Large intestine (tissue), 3 donors: ENCODE results near the gene METTL8. TPM values are rescaled to one million over a fixed set of nuclear protein-coding genes. Genes with fewer than 3 reads are reported as not detected.

Experiments used
- DNase-seq, 2 donors: peaks; one replicate each; pipeline versions ENCODE4 v3.0.0 to v3.0.0-alpha.2; 2013
- H3K27ac ChIP-seq: one replicate; pipeline ENCODE4 v1.5.1; 2013; ENCODE audit warnings: low read length
- H3K27me3 ChIP-seq: 2 replicates; pipeline ENCODE4 v1.6.1; 2013; ENCODE audit warnings: low read length; ENCODE audit not compliant: control insufficient read depth, insufficient read depth
- H3K36me3 ChIP-seq: 2 replicates; pipeline ENCODE4 v1.6.1; 2013; ENCODE audit warnings: low read length; ENCODE audit not compliant: control insufficient read depth, insufficient read depth
- H3K4me1 ChIP-seq: one replicate; pipeline ENCODE4 v1.6.1; 2013; ENCODE audit warnings: low read length; ENCODE audit not compliant: control insufficient read depth, insufficient read depth
- H3K4me3 ChIP-seq: one replicate; pipeline ENCODE4 v1.5.1; 2013; ENCODE audit warnings: low read length
- H3K9me3 ChIP-seq: one replicate; pipeline ENCODE4 v1.6.1; 2013; ENCODE audit warnings: mild to moderate bottlenecking, low read depth, low read length, moderate library complexity; ENCODE audit not compliant: control insufficient read depth
- WGBS: methylation state at CpG from one replicate; pipeline ENCODE4 v1.1.5; 2013; ENCODE audit warnings: low lambda C conversion rate; ENCODE audit not compliant: insufficient coverage; 5-methylcytosine and 5-hydroxymethylcytosine counted together
- polyA plus RNA-seq: library from polyadenylated mRNA; unstranded; fragments of 120-200 nt; gene quantifications from one replicate; pipeline ENCODE4 v1.2.1, GENCODE V29; 2013

Gene METTL8
- polyA plus RNA-seq, 1 donor: 14.0 TPM

GRCh38 chr2:171411791-171412483 lies 21.9 kb downstream of the METTL8 start:
- no peak overlapping the region for H3K4me3 ChIP-seq
- no peak for DNase-seq
- no peaks in the 10 kb centered on the region for H3K4me1 ChIP-seq
- H3K27ac ChIP-seq: no peak overlapping the region
- H3K9me3 ChIP-seq: no peaks in the 10 kb centered on the region
- WGBS: no CpG with 5 or more reads among the region's 2 CpGs
- H3K27me3 ChIP-seq: no peaks in the 10 kb centered on the region
- H3K36me3 ChIP-seq: no peaks in the 10 kb centered on the region

GRCh38 chr2:171411214-171411613 lies 22.6 kb downstream of the METTL8 start:
- 57% methylated on average over 1 of the region's 1 CpG for WGBS
- Histone ChIP-seq H3K4me1 (no peaks in the 10 kb centered on the region), H3K27me3 (no peaks in the 10 kb centered on the region), H3K9me3 (no peaks in the 10 kb centered on the region), H3K27ac (no peak overlapping the region), H3K36me3 (no peaks in the 10 kb centered on the region), H3K4me3 (no peak overlapping the region)
- DNase-seq: no peak

GRCh38 chr2:171410624-171411023 lies 23.2 kb downstream of the METTL8 start:
- no peak overlapping the region for H3K4me3 ChIP-seq
- no peaks in the 10 kb centered on the region for H3K9me3 ChIP-seq
- H3K4me1 ChIP-seq: no peaks in the 10 kb centered on the region
- no peak for DNase-seq
- no peaks in the 10 kb centered on the region for H3K36me3 ChIP-seq
- H3K27ac ChIP-seq: no peak overlapping the region
- no peaks in the 10 kb centered on the region for H3K27me3 ChIP-seq

GRCh38 chr2:171410101-171410500 lies 23.7 kb downstream of the METTL8 start:
- H3K36me3 ChIP-seq: no peaks in the 10 kb centered on the region
- no peak for DNase-seq
- H3K4me1 ChIP-seq: no peaks in the 10 kb centered on the region
- 60% methylated on average over 1 of the region's 4 CpGs for WGBS
- no peak overlapping the region for H3K4me3 ChIP-seq
- H3K27me3 ChIP-seq: no peaks in the 10 kb centered on the region
- no peak overlapping the region for H3K27ac ChIP-seq
- H3K9me3 ChIP-seq: no peaks in the 10 kb centered on the region

GRCh38 chr2:171409436-171409971 lies 24.3 kb downstream of the METTL8 start:
- no peaks in the 10 kb centered on the region for H3K9me3 ChIP-seq
- H3K4me3 ChIP-seq: no peak overlapping the region
- H3K27me3 ChIP-seq: no peaks in the 10 kb centered on the region
- H3K27ac ChIP-seq: no peak overlapping the region
- DNase-seq: no peak
- 100% methylated on average over 1 of the region's 8 CpGs for WGBS
- H3K36me3 ChIP-seq: no peaks in the 10 kb centered on the region
- H3K4me1 ChIP-seq: no peaks in the 10 kb centered on the region

GRCh38 chr2:171407676-171408044 lies 26.1 kb downstream of the METTL8 start:
- H3K9me3 ChIP-seq: no peaks in the 10 kb centered on the region
- H3K27ac ChIP-seq: no peak overlapping the region
- no CpG with 5 or more reads among the region's 1 CpG for WGBS
- H3K4me3 ChIP-seq: no peak overlapping the region
- DNase-seq: no peak
- H3K4me1 ChIP-seq: no peaks in the 10 kb centered on the region
- no peaks in the 10 kb centered on the region for H3K27me3 ChIP-seq
- H3K36me3 ChIP-seq: no peaks in the 10 kb centered on the region

- Histone ChIP-seq H3K27ac (no peak overlapping the region), H3K9me3 (no peaks in the 10 kb centered on the region), H3K4me3 (no peak overlapping the region), H3K27me3 (no peaks in the 10 kb centered on the region), H3K4me1 (no peaks in the 10 kb centered on the region), H3K36me3 (no peaks in the 10 kb centered on the region)
- no CpG with 5 or more reads among the region's 4 CpGs for WGBS
- DNase-seq: no peak
Measured at GRCh38 chr2:171407030-171407675, 26.6 kb downstream of the METTL8 start.

- no CpG with 5 or more reads among the region's 1 CpG for WGBS
- H3K4me1 ChIP-seq: no peaks in the 10 kb centered on the region
- H3K36me3 ChIP-seq: no peaks in the 10 kb centered on the region
- no peak overlapping the region for H3K27ac ChIP-seq
- DNase-seq: no peak
- no peak overlapping the region for H3K4me3 ChIP-seq
- H3K27me3 ChIP-seq: no peaks in the 10 kb centered on the region
- H3K9me3 ChIP-seq: no peaks in the 10 kb centered on the region
Measured at GRCh38 chr2:171406044-171406443, 27.7 kb downstream of the METTL8 start.

- H3K27me3 ChIP-seq: no peaks in the 10 kb centered on the region
- H3K36me3 ChIP-seq: no peaks in the 10 kb centered on the region
- H3K4me1 ChIP-seq: no peaks in the 10 kb centered on the region
- no peak overlapping the region for H3K4me3 ChIP-seq
- WGBS: 100% methylated on average over 1 of the region's 1 CpG
- no peak overlapping the region for H3K27ac ChIP-seq
- no peaks in the 10 kb centered on the region for H3K9me3 ChIP-seq
- DNase-seq: no peak
Measured at GRCh38 chr2:171405546-171405945, 28.2 kb downstream of the METTL8 start.

- H3K27ac ChIP-seq: no peak overlapping the region
- DNase-seq: no peak
- WGBS: no CpG with 5 or more reads among the region's 2 CpGs
Measured at GRCh38 chr2:171404719-171405118, 29.1 kb downstream of the METTL8 start.

GRCh38 chr2:171404261-171404660 lies 29.5 kb downstream of the METTL8 start:
- H3K27ac ChIP-seq: no peak overlapping the region
- no peaks in the 10 kb centered on the region for H3K27me3 ChIP-seq
- H3K4me3 ChIP-seq: no peak overlapping the region
- DNase-seq: no peak
- no peaks in the 10 kb centered on the region for H3K9me3 ChIP-seq
- WGBS: no CpG with 5 or more reads among the region's 5 CpGs
- no peaks in the 10 kb centered on the region for H3K36me3 ChIP-seq
- H3K4me1 ChIP-seq: no peaks in the 10 kb centered on the region

More at GRCh38 chr2:171404719-171405118, 29.1 kb downstream of the METTL8 start:
- Histone ChIP-seq H3K27me3 (no peaks in the 10 kb centered on the region), H3K4me1 (no peaks in the 10 kb centered on the region), H3K4me3 (no peak overlapping the region), H3K9me3 (no peaks in the 10 kb centered on the region), H3K36me3 (no peaks in the 10 kb centered on the region)
